Gastrocnemius medialis (tissue), 4 donors: Measurements from ENCODE around the gene NUP85.

ENCODE experiments used
- POLR2A ChIP-seq, 2 donors: fragments of 450-650 bp; IDR thresholded peaks; one replicate each; pipeline ENCODE4 v1.6.1; 2017; ENCODE audit warnings: antibody characterized with exemption in 2 of 2, mild to moderate bottlenecking in 2 of 2, moderate library complexity in 2 of 2
- TF ChIP-seq, protein P1 (sequence below), 5 experiments: fragments of 450-650 bp in 3 of 5; fragments of 200-600 bp in 2 of 5; sonication (generic) in 2 of 5; IDR thresholded peaks in 4 of 5; conservative IDR thresholded peaks in 1 of 5; 1 replicate in 4 of 5; 2 replicates in 1 of 5; pipeline ENCODE4 v1.5.1; 2016 to 2019; ENCODE audit warnings: antibody characterized with exemption in 5 of 5, mild to moderate bottlenecking in 3 of 5, moderate library complexity in 3 of 5

DNA sequence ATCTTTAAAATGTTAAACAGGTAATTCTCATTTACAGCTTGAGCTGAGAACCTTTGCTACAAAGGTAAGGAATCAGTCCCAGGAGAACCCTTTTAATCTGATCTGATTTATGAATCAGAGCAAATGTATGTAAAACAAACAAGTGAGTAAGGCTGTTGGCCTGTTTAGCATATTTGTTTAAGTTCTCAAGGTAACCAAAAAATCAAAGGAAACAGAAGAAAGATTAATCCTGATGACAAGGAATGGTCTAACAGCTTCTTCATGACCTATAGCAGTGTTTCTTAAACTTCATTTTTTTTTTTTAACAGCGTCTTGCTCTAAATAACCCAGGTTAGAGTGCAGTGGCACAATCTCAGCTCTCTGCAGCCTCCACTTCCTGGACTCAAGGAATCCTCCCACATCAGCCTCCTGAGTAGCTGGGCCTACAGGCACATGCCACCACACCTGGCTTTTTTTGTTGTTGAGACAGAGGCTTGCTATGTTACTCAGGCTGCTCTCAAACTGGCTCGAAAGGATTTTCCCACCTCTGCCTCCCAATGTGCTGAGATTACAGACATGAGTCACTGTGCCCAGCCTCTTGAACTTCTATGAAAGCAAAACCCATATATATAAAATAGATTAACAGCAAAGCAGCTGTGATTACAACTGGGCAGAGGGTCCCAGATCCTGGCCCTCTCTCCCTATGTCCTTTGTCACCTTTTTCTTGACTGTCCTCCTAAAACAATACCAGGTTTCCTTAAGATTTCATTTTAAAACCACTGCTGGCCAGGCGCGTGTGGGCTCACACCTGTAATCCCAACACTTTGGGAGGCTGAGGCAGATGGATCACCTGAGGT is 46.1 kb upstream of the NUP85 start:
- TF ChIP-seq, protein P1, sequence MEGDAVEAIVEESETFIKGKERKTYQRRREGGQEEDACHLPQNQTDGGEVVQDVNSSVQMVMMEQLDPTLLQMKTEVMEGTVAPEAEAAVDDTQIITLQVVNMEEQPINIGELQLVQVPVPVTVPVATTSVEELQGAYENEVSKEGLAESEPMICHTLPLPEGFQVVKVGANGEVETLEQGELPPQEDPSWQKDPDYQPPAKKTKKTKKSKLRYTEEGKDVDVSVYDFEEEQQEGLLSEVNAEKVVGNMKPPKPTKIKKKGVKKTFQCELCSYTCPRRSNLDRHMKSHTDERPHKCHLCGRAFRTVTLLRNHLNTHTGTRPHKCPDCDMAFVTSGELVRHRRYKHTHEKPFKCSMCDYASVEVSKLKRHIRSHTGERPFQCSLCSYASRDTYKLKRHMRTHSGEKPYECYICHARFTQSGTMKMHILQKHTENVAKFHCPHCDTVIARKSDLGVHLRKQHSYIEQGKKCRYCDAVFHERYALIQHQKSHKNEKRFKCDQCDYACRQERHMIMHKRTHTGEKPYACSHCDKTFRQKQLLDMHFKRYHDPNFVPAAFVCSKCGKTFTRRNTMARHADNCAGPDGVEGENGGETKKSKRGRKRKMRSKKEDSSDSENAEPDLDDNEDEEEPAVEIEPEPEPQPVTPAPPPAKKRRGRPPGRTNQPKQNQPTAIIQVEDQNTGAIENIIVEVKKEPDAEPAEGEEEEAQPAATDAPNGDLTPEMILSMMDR (IDR thresholded peaks at IDR 0.05 in 4 of 5, conservative IDR thresholded peaks at IDR 0.05 in 1 of 5): no peak
- TF ChIP-seq POLR2A (IDR thresholded peaks at IDR 0.05): no peak
